HEK293T (cell line): ENCODE results near the gene PCIF1.

Experiments
- CTCF ChIA-PET: fragments of 350-600 bp; formaldehyde crosslinking; extraction: SDS; loops from one replicate; lab custom pipeline; 2021; ENCODE audit warnings: antibody characterized with exemption, inconsistent platforms; lab: Yijun Ruan, JAX
- POLR2A ChIA-PET: fragments of 350-600 bp; formaldehyde crosslinking; extraction: SDS; loops from one replicate; lab custom pipeline; 2020; ENCODE audit warnings: antibody characterized with exemption, inconsistent platforms; lab: Yijun Ruan, JAX
- DNase-seq: peaks from one replicate; pipeline ENCODE4 v3.0.0; 2012; ENCODE audit warnings: mixed read lengths; ENCODE audit errors: extremely low spot score
- ARNT ChIP-seq: fragments of 450-650 bp; IDR thresholded peaks from 2 replicates; pipeline ENCODE4 v1.6.1; 2017; ENCODE audit warnings: mild to moderate bottlenecking
- BHLHE40 ChIP-seq: fragments of 450-650 bp; IDR thresholded peaks from 2 replicates; pipeline ENCODE4 v1.6.1; 2016; ENCODE audit warnings: mild to moderate bottlenecking, moderate library complexity, borderline replicate concordance
- CTBP1 ChIP-seq: fragments of 450-650 bp; IDR thresholded peaks from 2 replicates; pipeline ENCODE4 v1.6.1; 2016; ENCODE audit warnings: borderline replicate concordance
- ELF4 ChIP-seq: fragments of 450-650 bp; IDR thresholded peaks from 2 replicates; pipeline ENCODE4 v1.6.1; 2017; ENCODE audit warnings: antibody characterized with exemption
- FOXA1 ChIP-seq: fragments of 450-650 bp; IDR thresholded peaks from 2 replicates; pipeline ENCODE4 v1.6.1; 2016; ENCODE audit warnings: mild to moderate bottlenecking
- FOXK2 ChIP-seq: fragments of 450-650 bp; IDR thresholded peaks from 2 replicates; pipeline ENCODE4 v1.6.1; 2016; ENCODE audit warnings: mild to moderate bottlenecking
- FOXM1 ChIP-seq: fragments of 450-650 bp; IDR thresholded peaks from 2 replicates; pipeline ENCODE4 v1.6.1; 2017; ENCODE audit warnings: mild to moderate bottlenecking, borderline replicate concordance
- HDGF ChIP-seq: fragments of 450-650 bp; IDR thresholded peaks from 2 replicates; pipeline ENCODE4 v1.6.1; 2017; ENCODE audit warnings: antibody characterized with exemption, borderline replicate concordance
- L3MBTL2 ChIP-seq: fragments of 450-650 bp; conservative IDR thresholded peaks from 2 replicates; pipeline ENCODE4 v1.6.1; 2016; ENCODE audit warnings: mild to moderate bottlenecking
- LEF1 ChIP-seq: fragments of 450-650 bp; IDR thresholded peaks from 2 replicates; pipeline ENCODE4 v1.6.1; 2017; ENCODE audit warnings: mild to moderate bottlenecking, borderline replicate concordance
- NFRKB ChIP-seq: fragments of 450-650 bp; IDR thresholded peaks from 2 replicates; pipeline ENCODE4 v1.6.1; 2016; ENCODE audit warnings: mild to moderate bottlenecking, moderate library complexity
- SP1 ChIP-seq: fragments of 450-650 bp; IDR thresholded peaks from 2 replicates; pipeline ENCODE4 v1.6.1; 2017
- SUZ12 ChIP-seq: fragments of 450-650 bp; IDR thresholded peaks from 2 replicates; pipeline ENCODE4 v1.6.1; 2016; ENCODE audit warnings: mild to moderate bottlenecking
- TARDBP ChIP-seq: fragments of 450-650 bp; IDR thresholded peaks from 2 replicates; pipeline ENCODE4 v1.6.1; 2016
- ZNF384 ChIP-seq: fragments of 450-650 bp; IDR thresholded peaks from 2 replicates; pipeline ENCODE4 v1.6.1; 2016
- TF ChIP-seq, protein P1 (sequence below): fragments of 450-650 bp; IDR thresholded peaks from 2 replicates; pipeline ENCODE4 v1.6.1; 2016

PCIF1 gene

DNA sequence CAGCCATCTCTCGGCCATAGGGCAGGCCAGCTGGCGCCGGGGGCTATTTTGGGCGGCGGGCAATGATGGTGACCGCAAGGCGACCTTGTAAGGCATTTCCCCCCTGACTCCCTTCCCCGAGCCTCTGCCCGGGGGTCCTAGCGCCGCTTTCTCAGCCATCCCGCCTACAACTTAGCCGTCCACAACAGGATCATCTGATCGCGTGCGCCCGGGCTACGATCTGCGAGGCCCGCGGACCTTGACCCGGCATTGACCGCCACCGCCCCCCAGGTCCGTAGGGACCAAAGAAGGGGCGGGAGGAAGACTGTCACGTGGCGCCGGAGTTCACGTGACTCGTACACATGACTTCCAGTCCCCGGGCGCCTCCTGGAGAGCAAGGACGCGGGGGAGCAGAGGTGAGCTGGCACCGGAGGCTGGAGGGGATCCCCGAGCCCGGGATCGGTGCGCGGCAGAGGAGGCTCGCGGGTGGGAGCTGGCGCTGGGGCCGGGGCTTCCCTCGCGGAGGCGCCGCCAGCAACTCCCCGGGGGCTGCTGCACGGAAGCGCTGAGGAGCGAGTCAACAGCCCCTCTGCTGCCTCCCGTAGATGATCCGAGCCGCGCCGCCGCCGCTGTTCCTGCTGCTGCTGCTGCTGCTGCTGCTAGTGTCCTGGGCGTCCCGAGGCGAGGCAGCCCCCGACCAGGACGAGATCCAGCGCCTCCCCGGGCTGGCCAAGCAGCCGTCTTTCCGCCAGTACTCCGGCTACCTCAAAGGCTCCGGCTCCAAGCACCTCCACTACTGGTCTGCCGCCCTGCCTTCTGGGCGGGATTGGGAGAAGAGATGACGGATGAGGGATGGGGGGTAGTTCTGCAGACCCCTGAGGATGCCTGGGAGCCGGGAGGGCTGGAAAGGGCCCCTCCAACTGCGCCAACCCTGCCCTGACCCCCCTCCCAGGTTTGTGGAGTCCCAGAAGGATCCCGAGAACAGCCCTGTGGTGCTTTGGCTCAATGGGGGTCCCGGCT is 43.2 kb upstream of the PCIF1 start, which contains the start of the genes CTSA and NEURL2:
CTSA (plus strand) TSS at position 351 of the 999 bp plus-strand sequence; CDS start at position 585, 234 bp downstream.
NEURL2 (minus strand) TSS at position 224 of the 999 bp plus-strand sequence; CDS start at position 7, 217 bp downstream.
- DNase-seq: peak; percentile 89
- ChIA-PET POLR2A (interaction anchor here (0.6 to 5.6 kb wide), 5 partner anchors 9 to 58 kb away, joined by 3 to 30 read pairs (median 4); partner anchors contain the start of genes SNX21 and ZSWIM1), CTCF (no interaction called here)
- TF ChIP-seq ZNF384: no peak
- TF ChIP-seq, protein P1, sequence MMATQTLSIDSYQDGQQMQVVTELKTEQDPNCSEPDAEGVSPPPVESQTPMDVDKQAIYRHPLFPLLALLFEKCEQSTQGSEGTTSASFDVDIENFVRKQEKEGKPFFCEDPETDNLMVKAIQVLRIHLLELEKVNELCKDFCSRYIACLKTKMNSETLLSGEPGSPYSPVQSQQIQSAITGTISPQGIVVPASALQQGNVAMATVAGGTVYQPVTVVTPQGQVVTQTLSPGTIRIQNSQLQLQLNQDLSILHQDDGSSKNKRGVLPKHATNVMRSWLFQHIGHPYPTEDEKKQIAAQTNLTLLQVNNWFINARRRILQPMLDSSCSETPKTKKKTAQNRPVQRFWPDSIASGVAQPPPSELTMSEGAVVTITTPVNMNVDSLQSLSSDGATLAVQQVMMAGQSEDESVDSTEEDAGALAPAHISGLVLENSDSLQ: no peak
- no peak for TF ChIP-seq LEF1
- TF ChIP-seq L3MBTL2: peak; percentile 92
- peak; percentile 79; the same call in 1 of the 2 replicates for TF ChIP-seq FOXM1
- TF ChIP-seq BHLHE40: no peak
- no peak for TF ChIP-seq SUZ12
- TF ChIP-seq FOXK2: no peak
- TF ChIP-seq HDGF: no peak
- TF ChIP-seq CTBP1: no peak
- 0 out of 2 replicates have a peak, but pooled peaks have one; percentile 33 for TF ChIP-seq ARNT
- peak; percentile 63 for TF ChIP-seq ELF4
- no peak for TF ChIP-seq SP1
- TF ChIP-seq TARDBP: no peak
- 0 out of 2 replicates have a peak, but pooled peaks have one; percentile 15 for TF ChIP-seq NFRKB
- no peak for TF ChIP-seq FOXA1

DNA sequence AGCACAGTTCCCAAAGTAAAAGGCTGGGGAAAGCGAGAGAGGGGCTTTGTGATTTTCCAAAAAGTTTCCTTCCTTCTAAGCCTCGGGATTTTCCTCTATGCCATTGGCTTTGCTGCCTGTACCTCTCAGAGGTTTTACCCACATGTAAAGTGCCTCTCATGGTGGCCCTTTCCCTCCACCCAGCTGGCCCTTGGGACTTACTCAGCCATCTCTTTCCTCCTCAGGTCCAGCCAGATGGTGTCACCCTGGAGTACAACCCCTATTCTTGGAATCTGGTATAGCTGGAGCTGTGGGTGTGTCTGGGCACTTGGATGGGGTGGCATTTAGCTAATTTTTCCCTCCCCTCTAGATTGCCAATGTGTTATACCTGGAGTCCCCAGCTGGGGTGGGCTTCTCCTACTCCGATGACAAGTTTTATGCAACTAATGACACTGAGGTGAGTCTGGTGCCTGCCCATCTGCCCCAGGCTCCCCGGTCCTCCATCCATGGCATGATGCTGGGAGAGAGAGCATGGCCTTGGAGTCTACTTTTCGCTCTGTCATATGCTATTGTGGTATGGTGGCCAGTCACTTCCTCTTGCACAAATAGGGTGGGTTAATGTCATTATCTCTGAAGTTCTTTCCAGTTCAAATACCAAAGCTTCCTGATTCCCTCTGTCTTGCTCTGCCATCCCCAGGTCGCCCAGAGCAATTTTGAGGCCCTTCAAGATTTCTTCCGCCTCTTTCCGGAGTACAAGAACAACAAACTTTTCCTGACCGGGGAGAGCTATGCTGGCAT is 42.2 kb upstream of the PCIF1 start:
- peak; percentile 31 for DNase-seq
- TF ChIP-seq FOXA1 (no peak), SUZ12 (no peak), LEF1 (no peak), HDGF (no peak), ARNT (no peak), ELF4 (no peak), FOXM1 (no peak), BHLHE40 (no peak), NFRKB (no peak), TARDBP (no peak)
- TF ChIP-seq, protein P1: no peak
- ChIA-PET POLR2A (interaction anchor here (0.7 to 5.6 kb wide), 3 partner anchors 10 to 77 kb away, joined by 3 to 30 read pairs (median 4); partner anchors contain the start of gene ZSWIM1), CTCF (interaction anchor here (0.8 kb wide), 1 partner anchor 48 kb away, joined by 3 read pairs; no protein-coding TSS in a partner anchor)

DNA sequence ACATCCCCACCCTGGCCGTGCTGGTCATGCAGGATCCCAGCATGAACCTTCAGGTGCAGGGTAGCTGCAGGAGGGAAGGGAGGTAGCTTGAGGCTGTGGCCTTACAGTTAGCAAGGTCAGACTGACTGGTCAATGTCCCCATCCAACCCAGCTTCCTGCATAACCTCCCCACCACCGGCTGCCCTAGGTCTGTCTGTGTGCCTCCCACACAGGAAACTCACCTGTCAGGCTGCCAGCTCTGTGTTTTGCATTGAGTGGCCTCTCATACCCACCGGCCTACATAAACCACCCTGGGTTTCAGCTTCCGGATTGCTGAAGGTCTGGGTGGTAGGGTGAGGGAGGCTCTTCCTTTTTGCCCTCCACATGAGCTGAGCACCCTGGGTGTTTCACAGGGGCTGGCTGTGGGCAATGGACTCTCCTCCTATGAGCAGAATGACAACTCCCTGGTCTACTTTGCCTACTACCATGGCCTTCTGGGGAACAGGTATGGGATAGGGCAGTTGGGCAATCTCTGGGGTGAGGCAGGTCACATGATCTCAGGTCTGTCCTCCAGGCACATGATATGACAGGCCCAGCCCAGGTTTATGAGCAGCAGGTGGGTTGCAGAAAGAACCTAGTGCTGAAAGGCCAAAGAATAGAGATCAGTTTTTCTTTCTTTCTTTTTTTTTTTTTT is 41.5 kb upstream of the PCIF1 start:
- TF ChIP-seq ELF4 (no peak), HDGF (no peak), FOXK2 (no peak), ARNT (no peak), FOXM1 (no peak), CTBP1 (no peak), L3MBTL2 (no peak), SUZ12 (no peak), TARDBP (no peak), ZNF384 (no peak), BHLHE40 (no peak), FOXA1 (no peak), SP1 (no peak), LEF1 (no peak), NFRKB (no peak)
- TF ChIP-seq, protein P1: no peak
- ChIA-PET CTCF (interaction anchor here (0.8 to 1.2 kb wide), 2 partner anchors 10 to 47 kb away, joined by 3 read pairs; no protein-coding TSS in a partner anchor), POLR2A (interaction anchor here (0.7 to 5.6 kb wide), 3 partner anchors 11 to 77 kb away, joined by 3 to 30 read pairs (median 5); partner anchors contain the start of gene ZSWIM1)
- DNase-seq: no peak

DNA sequence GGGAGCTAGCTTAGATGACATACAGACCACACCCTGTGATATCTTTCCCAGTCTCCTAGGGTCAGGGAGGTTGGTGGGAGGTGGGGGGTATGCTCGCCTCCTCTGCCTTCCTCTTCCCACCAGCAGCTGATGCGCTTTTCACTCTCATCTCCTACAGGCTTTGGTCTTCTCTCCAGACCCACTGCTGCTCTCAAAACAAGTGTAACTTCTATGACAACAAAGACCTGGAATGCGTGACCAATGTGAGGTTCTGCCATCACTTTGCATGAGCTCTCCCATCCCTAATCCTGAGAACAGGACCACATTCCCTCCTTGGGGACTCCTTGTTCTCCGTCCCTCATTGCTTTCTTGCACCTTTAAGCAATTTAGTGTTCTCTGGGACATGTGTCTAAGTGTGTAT is 40.7 kb upstream of the PCIF1 start:
- DNase-seq: no peak
- ChIA-PET CTCF (interaction anchor here (1.2 kb wide), 1 partner anchor 10 kb away, joined by 3 read pairs; no protein-coding TSS in a partner anchor), POLR2A (interaction anchor here (1.2 to 5.6 kb wide), 3 partner anchors 12 to 40 kb away, joined by 4 to 30 read pairs (median 5); partner anchors contain the start of gene ZSWIM1)
- TF ChIP-seq L3MBTL2 (no peak), ELF4 (no peak), HDGF (no peak), ARNT (no peak), BHLHE40 (no peak), ZNF384 (no peak), TARDBP (no peak), FOXK2 (no peak), NFRKB (no peak)
